Choroid plexus epithelial cell (primary cell): ENCODE measurements around the gene NDOR1.
A peak's percentile ranks its signal among the peaks of the same experiment; 100 is the strongest.

Experiments used
- DNase-seq: peaks from one replicate; pipeline ENCODE4 v3.0.0-alpha.2; 2010; ENCODE audit warnings: low read depth
- H3K4me3 ChIP-seq: 2 replicates; pipeline ENCODE4 v1.5.1; 2011; ENCODE audit warnings: low read depth, mild to moderate bottlenecking, control low read depth, low read length, moderate library complexity
- TF ChIP-seq, protein P1 (sequence below): conservative IDR thresholded peaks from 2 replicates; pipeline ENCODE4 v1.5.1; 2011; ENCODE audit warnings: low read depth, mild to moderate bottlenecking, control low read depth, inconsistent platforms, low read length, moderate library complexity

NDOR1 gene

DNA sequence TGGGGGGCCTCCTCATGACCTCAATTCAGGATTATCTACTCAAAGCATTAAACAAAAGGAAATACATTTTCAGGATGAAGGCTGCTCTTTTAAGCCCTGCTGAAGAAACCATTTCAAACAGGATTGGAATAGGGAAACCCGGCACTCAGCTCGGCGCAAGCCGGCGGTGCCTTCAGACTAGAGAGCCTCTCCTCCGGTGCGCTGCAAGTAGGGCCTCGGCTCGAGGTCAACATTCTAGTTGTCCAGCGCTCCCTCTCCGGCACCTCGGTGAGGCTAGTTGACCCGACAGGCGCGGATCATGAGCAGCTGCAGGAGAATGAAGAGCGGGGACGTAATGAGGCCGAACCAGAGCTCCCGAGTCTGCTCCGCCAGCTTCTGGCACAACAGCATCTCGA lies 772 bp upstream of the NDOR1 start:
- TF ChIP-seq, protein P1, sequence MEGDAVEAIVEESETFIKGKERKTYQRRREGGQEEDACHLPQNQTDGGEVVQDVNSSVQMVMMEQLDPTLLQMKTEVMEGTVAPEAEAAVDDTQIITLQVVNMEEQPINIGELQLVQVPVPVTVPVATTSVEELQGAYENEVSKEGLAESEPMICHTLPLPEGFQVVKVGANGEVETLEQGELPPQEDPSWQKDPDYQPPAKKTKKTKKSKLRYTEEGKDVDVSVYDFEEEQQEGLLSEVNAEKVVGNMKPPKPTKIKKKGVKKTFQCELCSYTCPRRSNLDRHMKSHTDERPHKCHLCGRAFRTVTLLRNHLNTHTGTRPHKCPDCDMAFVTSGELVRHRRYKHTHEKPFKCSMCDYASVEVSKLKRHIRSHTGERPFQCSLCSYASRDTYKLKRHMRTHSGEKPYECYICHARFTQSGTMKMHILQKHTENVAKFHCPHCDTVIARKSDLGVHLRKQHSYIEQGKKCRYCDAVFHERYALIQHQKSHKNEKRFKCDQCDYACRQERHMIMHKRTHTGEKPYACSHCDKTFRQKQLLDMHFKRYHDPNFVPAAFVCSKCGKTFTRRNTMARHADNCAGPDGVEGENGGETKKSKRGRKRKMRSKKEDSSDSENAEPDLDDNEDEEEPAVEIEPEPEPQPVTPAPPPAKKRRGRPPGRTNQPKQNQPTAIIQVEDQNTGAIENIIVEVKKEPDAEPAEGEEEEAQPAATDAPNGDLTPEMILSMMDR: no peak
- H3K4me3 ChIP-seq: peak overlapping the region; percentile 94
- DNase-seq: no peak

GRCh38 chr9:137206602-137207001 lies 1.1 kb downstream of the NDOR1 start:
- DNase-seq: no peak
- TF ChIP-seq, protein P1: no peak
- no peak overlapping the region for H3K4me3 ChIP-seq

GRCh38 chr9:137211532-137211931 lies 6.0 kb downstream of the NDOR1 start:
- TF ChIP-seq, protein P1: no peak
- DNase-seq: no peak
- no peak overlapping the region for H3K4me3 ChIP-seq

- no peak for DNase-seq
- H3K4me3 ChIP-seq: no peak overlapping the region
- TF ChIP-seq, protein P1: no peak
Measured at GRCh38 chr9:137212520-137212919, 7.0 kb downstream of the NDOR1 start.

DNA sequence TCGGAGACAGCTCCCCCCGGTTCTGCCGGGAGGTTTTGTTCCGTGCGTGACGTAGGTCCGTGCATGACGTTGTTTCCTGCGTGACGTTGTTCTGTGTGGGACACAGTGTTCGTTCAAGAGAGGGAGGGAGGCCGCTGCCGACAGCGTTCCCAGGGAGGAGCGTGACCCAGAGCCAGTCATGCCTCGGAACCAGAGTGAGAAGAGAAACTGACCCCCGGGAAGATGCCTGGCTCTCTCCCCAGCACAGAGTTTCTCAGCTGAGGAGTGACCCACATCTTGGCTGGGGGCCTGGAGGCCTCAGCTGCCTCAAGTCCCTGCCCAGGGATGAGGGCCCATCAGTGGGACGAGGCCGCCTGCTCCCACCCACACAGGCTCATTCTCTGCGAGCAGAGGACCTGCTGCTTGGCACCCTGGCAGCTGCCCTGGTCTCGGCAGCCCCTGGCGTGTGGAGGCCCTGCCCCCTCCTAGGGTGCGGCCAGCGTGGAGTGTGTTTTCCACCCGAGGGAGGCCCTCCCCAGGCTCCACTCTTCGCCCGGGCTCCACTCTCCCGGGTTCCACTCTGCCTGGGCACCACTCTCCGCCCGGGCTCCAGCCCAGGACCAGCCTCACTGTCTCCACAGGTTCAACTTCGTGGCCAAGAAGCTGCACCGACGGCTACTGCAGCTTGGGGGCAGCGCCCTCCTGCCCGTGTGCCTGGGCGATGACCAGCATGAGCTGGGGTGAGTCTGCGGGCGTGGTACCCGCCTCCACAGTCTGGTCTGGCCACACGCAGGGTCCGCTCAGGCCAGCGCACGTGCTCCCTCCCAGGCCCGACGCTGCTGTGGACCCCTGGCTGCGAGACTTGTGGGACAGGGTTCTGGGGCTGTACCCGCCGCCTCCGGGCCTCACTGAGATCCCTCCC lies 7.9 kb downstream of the NDOR1 start:
- no peak overlapping the region for H3K4me3 ChIP-seq
- TF ChIP-seq, protein P1: peak; percentile 32
- no peak for DNase-seq

DNA sequence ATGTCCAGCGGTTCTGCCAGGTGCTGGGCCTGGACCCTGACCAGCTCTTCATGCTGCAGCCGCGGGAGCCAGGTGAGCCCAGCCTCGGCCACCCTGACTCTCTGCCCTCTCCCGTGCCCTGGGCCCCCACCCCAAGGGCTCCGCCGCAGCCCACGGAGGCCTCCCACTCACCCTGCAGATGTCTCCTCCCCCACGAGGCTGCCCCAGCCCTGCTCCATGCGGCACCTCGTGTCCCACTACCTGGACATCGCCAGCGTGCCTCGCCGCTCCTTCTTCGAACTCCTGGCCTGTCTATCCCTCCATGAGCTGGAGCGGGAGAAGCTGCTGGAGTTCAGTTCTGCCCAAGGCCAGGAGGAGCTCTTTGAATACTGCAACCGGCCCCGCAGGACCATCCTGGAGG lies 9.1 kb downstream of the NDOR1 start:
- DNase-seq: no peak
- no peak overlapping the region for H3K4me3 ChIP-seq
- TF ChIP-seq, protein P1: no peak

GRCh38 chr9:137215196-137215986 lies 9.9 kb downstream of the NDOR1 start:
- TF ChIP-seq, protein P1: no peak
- DNase-seq: no peak
- H3K4me3 ChIP-seq: no peak overlapping the region
